Measurements from ENCODE around the gene SLC2A11. TPM values are rescaled to one million over a fixed set of nuclear protein-coding genes. Genes with fewer than 3 reads are reported as not detected.

SLC2A11 gene
- total RNA-seq (10 to 100 TPM; 13.0 to 31.2 (median 18.7) TPM), polyA plus RNA-seq (10 to 100 TPM in 1 of 2 donors, 1 to 10 TPM in 1; 8.7 to 30.4 TPM)
- long read RNA-seq, donor 1, partial matches to known transcripts: 16 of 39 reads
- long read RNA-seq, donor 1, other reads (novel, unspliced or antisense): 15 of 39 reads
- long read RNA-seq, donor 2, transcript SLC2A11-203 (12 exons, 3,219 nt): major isoform, 10 of 45 reads
- long read RNA-seq, donor 2, transcript SLC2A11-202 (12 exons, 1,555 nt): minor isoform, 7 of 45 reads
- long read RNA-seq, donor 2, partial matches to known transcripts: 11 of 45 reads
- long read RNA-seq, donor 2, other reads (novel, unspliced or antisense): 16 of 45 reads
- long read RNA-seq, donor 3, partial matches to known transcripts: 4 of 9 reads
- long read RNA-seq, donor 3, other reads (novel, unspliced or antisense): 5 of 9 reads

- H3K36me3 ChIP-seq: peaks cover 0 to 7% (median 0%) of the 10 kb centered on the region in 9 donors
- DNase-seq: peak; percentile 95 to 99 (median 99)
- H3K4me3 ChIP-seq: peak within 1 kb of the TSS; percentile 48 to 82 (median 70)
- ATAC-seq: peak; percentile 93 to 98 (median 96)
- TF ChIP-seq, protein P1, sequence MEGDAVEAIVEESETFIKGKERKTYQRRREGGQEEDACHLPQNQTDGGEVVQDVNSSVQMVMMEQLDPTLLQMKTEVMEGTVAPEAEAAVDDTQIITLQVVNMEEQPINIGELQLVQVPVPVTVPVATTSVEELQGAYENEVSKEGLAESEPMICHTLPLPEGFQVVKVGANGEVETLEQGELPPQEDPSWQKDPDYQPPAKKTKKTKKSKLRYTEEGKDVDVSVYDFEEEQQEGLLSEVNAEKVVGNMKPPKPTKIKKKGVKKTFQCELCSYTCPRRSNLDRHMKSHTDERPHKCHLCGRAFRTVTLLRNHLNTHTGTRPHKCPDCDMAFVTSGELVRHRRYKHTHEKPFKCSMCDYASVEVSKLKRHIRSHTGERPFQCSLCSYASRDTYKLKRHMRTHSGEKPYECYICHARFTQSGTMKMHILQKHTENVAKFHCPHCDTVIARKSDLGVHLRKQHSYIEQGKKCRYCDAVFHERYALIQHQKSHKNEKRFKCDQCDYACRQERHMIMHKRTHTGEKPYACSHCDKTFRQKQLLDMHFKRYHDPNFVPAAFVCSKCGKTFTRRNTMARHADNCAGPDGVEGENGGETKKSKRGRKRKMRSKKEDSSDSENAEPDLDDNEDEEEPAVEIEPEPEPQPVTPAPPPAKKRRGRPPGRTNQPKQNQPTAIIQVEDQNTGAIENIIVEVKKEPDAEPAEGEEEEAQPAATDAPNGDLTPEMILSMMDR (IDR thresholded peaks at IDR 0.05): peak in 5 of 12 donors; percentile 4 to 31 (median 22)
- peak; percentile 43 to 82 for TF ChIP-seq POLR2A (IDR thresholded peaks at IDR 0.05)
- H3K9me3 ChIP-seq: no peaks in the 10 kb centered on the region
- no peaks in the 10 kb centered on the region for H3K27me3 ChIP-seq
- 1 to 2% (median 1%) methylated on average over 46 to 60 of the region's 60 CpGs for WGBS, 4 donors
- intact Hi-C loops (cut with DNase I): no loop called here
- peaks cover 0 to 24% (median 15%) of the 10 kb centered on the region in 12 donors for H3K4me1 ChIP-seq
- H3K27ac ChIP-seq: peak within 1 kb of the TSS; percentile 85 to 98 (median 94)
Measured at GRCh38 chr22:23857606-23858483, at the start of gene SLC2A11. Gene SLC2A11 (plus strand): TSS chr22:23857875. CDS start chr22:23858000, 125 bp downstream.

DNA sequence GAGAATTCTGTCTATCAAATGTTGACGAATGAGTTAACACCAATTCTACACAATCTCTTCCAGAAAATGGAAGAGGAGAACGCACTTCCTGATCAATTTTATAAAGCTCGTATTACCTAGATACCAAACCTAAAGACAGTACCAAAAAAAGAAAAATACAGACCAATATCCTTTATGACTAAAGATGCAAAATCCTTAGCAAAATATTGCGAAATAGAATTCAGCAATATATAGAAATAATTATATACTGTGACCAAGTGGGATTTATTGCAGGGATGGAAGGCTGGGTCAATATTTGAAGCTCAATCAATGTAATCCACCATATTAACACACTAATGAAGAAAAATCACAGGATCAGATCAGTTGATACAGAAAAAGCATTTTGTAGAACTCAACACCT lies 45.3 kb upstream of the SLC2A11 start:
- TF ChIP-seq, protein P1 (IDR thresholded peaks at IDR 0.05): no peak
- TF ChIP-seq POLR2A (IDR thresholded peaks at IDR 0.05): no peak
- no peaks in the 10 kb centered on the region for H3K9me3 ChIP-seq
- no peak for DNase-seq
- H3K27me3 ChIP-seq: no peaks in the 10 kb centered on the region
- H3K27ac ChIP-seq: peak overlapping the region in 1 of 12 donors; percentile 40
- H3K36me3 ChIP-seq: peaks cover 0 to 90% (median 68%) of the 10 kb centered on the region in 9 donors
- intact Hi-C loops (cut with DNase I): no loop called here
- H3K4me1 ChIP-seq: peaks cover 0 to 19% (median 8%) of the 10 kb centered on the region in 12 donors
- ATAC-seq: no peak
- H3K4me3 ChIP-seq: no peak overlapping the region
- 96 to 97% (median 96%) methylated on average over 4 of the region's 4 CpGs for WGBS, 4 donors

DNA sequence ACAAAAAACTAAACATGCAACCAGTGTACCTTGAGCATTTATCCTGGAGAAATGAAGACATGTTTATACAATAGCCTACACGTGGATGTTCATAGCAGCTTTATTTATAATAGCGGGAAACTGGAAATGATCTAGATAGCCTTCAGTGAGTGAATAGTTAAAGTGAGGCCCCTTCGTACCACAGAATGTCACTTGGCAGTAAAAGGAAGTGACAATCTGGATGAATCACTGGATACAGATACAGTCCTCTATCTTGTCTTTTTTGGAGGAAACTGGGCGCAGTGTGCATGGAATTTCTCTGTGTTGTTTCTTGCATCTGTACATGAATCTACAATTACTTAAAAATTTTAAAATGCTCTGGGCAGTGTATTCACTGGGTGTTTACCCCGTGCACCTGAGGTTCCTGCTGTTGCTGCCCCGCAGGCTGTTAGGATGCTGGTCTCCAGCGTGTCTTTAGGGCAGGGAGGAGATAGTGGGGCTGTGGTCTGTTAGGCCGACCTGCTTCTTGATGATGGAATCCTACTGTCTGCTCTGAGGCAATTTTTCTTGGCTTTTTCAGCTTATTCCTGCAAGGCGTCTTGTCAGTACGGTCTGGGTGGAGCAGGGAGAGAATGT lies 42.0 kb upstream of the SLC2A11 start:
- WGBS, 4 donors: 66 to 80% (median 71%) methylated on average over 7 to 10 of the region's 10 CpGs
- peak overlapping the region; percentile 43 to 93 (median 78) for H3K27ac ChIP-seq
- no peak overlapping the region for H3K4me3 ChIP-seq
- H3K36me3 ChIP-seq: peaks cover 0 to 93% (median 74%) of the 10 kb centered on the region in 9 donors
- TF ChIP-seq, protein P1 (IDR thresholded peaks at IDR 0.05): no peak
- TF ChIP-seq POLR2A (IDR thresholded peaks at IDR 0.05): no peak
- no peaks in the 10 kb centered on the region for H3K27me3 ChIP-seq
- H3K4me1 ChIP-seq: peaks cover 0 to 20% (median 8%) of the 10 kb centered on the region in 12 donors
- intact Hi-C loops (cut with DNase I): no loop called here
- peak in 3 of 4 donors; percentile 10 to 19 (median 14) for ATAC-seq
- no peaks in the 10 kb centered on the region for H3K9me3 ChIP-seq
- no peak for DNase-seq
